Liver (tissue), 3 donors: ENCODE measurements around the gene VIPR2.

Experiments
- EGR1 ChIP-seq, 2 donors: IDR thresholded peaks; 2 replicates each; pipeline ENCODE4 v1.6.1; 2016 to 2018; ENCODE audit warnings: antibody characterized with exemption in 2 of 2, low read depth in 2 of 2
- GABPA ChIP-seq, 2 donors: IDR thresholded peaks in 1 of 2; conservative IDR thresholded peaks in 1 of 2; 2 replicates each; pipeline ENCODE4 v1.6.1; 2016; ENCODE audit warnings: antibody characterized with exemption in 2 of 2, mild to moderate bottlenecking in 1 of 2, moderate library complexity in 1 of 2
- JUND ChIP-seq, 2 donors: IDR thresholded peaks; 2 replicates each; pipeline ENCODE4 v1.6.1; 2016; ENCODE audit warnings: antibody characterized with exemption in 2 of 2
- RAD21 ChIP-seq, 2 donors: IDR thresholded peaks; 2 replicates each; pipeline ENCODE4 v1.6.1; 2016; ENCODE audit warnings: antibody characterized with exemption in 2 of 2, mild to moderate bottlenecking in 2 of 2
- REST ChIP-seq: IDR thresholded peaks from 2 replicates; pipeline ENCODE4 v1.6.1; 2016; ENCODE audit warnings: antibody characterized with exemption, mild to moderate bottlenecking
- TF ChIP-seq, protein P1 (sequence below): fragments of 150-350 bp; IDR thresholded peaks from 2 replicates; pipeline ENCODE4 v1.5.1; 2017; ENCODE audit warnings: improper control_type of control experiment, low read depth, low read length; ENCODE audit not compliant: missing input control
- TF ChIP-seq, protein P2 (sequence below): IDR thresholded peaks from 2 replicates; pipeline ENCODE4 v1.6.1; 2016; ENCODE audit warnings: antibody characterized with exemption
- donor health status: healthy.
- donor health status: healthy.

DNA sequence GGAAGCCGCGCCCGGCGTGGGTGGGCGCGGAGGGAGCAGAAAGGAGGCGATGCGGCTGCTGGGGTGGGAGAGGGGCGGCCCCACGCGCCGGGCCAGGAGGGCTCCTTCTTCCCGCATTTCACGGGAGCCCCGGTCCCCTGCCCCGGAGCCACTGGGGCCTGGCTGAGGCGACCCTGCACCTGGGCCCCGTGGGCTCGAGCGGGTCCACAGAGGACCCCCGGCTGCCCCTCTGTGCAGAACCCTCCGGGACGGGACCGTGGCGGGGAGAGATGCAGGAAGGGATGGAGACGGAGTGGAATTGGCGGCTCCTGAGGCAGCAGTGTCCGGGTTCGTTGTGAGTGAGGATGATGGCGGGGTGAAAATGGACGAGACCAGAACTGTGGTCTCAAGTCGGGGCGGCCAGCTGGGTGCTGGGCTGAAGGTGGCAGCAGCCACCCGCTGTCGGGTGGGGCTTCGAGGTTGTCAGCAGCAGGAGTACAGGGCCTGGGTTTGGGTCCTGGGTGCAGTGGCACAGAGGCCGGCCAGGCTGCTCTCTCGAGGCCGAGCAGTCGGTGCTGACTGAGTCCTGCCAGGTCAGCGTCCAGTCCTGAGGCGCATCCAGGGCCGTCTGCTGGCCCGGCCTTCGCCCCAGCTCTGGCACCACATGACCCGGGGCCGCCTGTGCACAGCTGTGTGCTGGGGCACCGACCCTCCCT is 80.4 kb downstream of the VIPR2 start:
- no peak for TF ChIP-seq REST
- TF ChIP-seq, protein P1, sequence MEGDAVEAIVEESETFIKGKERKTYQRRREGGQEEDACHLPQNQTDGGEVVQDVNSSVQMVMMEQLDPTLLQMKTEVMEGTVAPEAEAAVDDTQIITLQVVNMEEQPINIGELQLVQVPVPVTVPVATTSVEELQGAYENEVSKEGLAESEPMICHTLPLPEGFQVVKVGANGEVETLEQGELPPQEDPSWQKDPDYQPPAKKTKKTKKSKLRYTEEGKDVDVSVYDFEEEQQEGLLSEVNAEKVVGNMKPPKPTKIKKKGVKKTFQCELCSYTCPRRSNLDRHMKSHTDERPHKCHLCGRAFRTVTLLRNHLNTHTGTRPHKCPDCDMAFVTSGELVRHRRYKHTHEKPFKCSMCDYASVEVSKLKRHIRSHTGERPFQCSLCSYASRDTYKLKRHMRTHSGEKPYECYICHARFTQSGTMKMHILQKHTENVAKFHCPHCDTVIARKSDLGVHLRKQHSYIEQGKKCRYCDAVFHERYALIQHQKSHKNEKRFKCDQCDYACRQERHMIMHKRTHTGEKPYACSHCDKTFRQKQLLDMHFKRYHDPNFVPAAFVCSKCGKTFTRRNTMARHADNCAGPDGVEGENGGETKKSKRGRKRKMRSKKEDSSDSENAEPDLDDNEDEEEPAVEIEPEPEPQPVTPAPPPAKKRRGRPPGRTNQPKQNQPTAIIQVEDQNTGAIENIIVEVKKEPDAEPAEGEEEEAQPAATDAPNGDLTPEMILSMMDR, result no peak
- TF ChIP-seq JUND (IDR thresholded peaks at IDR 0.05), result no peak
- TF ChIP-seq RAD21 (IDR thresholded peaks at IDR 0.05), result no peak
- no peak for TF ChIP-seq GABPA (IDR thresholded peaks at IDR 0.05 in 1 of 2, conservative IDR thresholded peaks at IDR 0.05 in 1 of 2)
- TF ChIP-seq, protein P2, sequence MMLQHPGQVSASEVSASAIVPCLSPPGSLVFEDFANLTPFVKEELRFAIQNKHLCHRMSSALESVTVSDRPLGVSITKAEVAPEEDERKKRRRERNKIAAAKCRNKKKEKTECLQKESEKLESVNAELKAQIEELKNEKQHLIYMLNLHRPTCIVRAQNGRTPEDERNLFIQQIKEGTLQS, result no peak
- TF ChIP-seq EGR1 (IDR thresholded peaks at IDR 0.05; ENCODE audit: low read depth in 2 of 2), result no peak
